Smooth muscle cell (in vitro differentiated cells): ENCODE data around the gene NSD1. TPM values are rescaled to one million over a fixed set of nuclear protein-coding genes. Genes with fewer than 3 reads are reported as not detected.

Experiments
- DNase-seq: peaks from one replicate; lab custom pipeline; 2025; ENCODE audit not compliant: unreplicated experiment; lab: John Stamatoyannopoulos, UW
- H2AFZ ChIP-seq: fragments of 200-600 bp; sonication (generic); 2 replicates; pipeline ENCODE4 v1.6.0; 2016; ENCODE audit warnings: antibody characterized with exemption, low read depth, mild to moderate bottlenecking
- H3F3A ChIP-seq: fragments of 200-600 bp; sonication (generic); 2 replicates; pipeline ENCODE4 v1.6.0; 2017; ENCODE audit warnings: antibody characterized with exemption, low read depth
- H3K27ac ChIP-seq: fragments of 200-600 bp; sonication (generic); 2 replicates; pipeline ENCODE4 v1.5.1; 2016; ENCODE audit warnings: low read depth, mild to moderate bottlenecking
- H3K27me3 ChIP-seq: fragments of 200-600 bp; sonication (generic); 2 replicates; pipeline ENCODE4 v1.6.1; 2016; ENCODE audit warnings: low read depth, mild to moderate bottlenecking
- H3K36me3 ChIP-seq: fragments of 200-600 bp; sonication (generic); 2 replicates; pipeline ENCODE4 v1.5.1; 2016; ENCODE audit warnings: low read depth
- H3K4me1 ChIP-seq: fragments of 200-600 bp; sonication (generic); 2 replicates; pipeline ENCODE4 v1.5.1; 2016; ENCODE audit warnings: low read depth
- H3K4me2 ChIP-seq: fragments of 200-600 bp; sonication (generic); 2 replicates; pipeline ENCODE4 v1.6.0; 2016; ENCODE audit warnings: mild to moderate bottlenecking
- H3K4me3 ChIP-seq: fragments of 200-600 bp; sonication (generic); 2 replicates; pipeline ENCODE4 v1.5.1; 2016; ENCODE audit warnings: mild to moderate bottlenecking
- H3K79me2 ChIP-seq: fragments of 200-600 bp; sonication (generic); 2 replicates; pipeline ENCODE4 v1.6.0; 2016; ENCODE audit warnings: low read depth, mild to moderate bottlenecking
- H3K9ac ChIP-seq: fragments of 200-600 bp; sonication (generic); 2 replicates; pipeline ENCODE4 v1.6.0; 2016; ENCODE audit warnings: low read depth
- H3K9me3 ChIP-seq: fragments of 200-600 bp; sonication (generic); replicated peaks from 2 replicates; pipeline ENCODE4 v1.5.1; 2016; ENCODE audit warnings: low read depth
- H4K20me1 ChIP-seq: fragments of 200-600 bp; sonication (generic); 2 replicates; pipeline ENCODE4 v1.6.0; 2016; ENCODE audit warnings: low read depth
- WGBS: methylation state at CpG from one replicate; pipeline ENCODE4 v1.1.7; 2016; ENCODE audit warnings: low lambda C conversion rate; 5-methylcytosine and 5-hydroxymethylcytosine counted together
- polyA plus RNA-seq: library from polyadenylated mRNA; unstranded; fragments of >200 nt; fragmentation: Nextera tagmentation; extraction: Ambion mirVana; gene quantifications from 2 replicates; pipeline ENCODE4 v1.2.1, GENCODE V29; 2016
- total RNA-seq: library from RNA; depleted of rRNA; stranded (reverse); fragments of >200 nt; gene quantifications from 2 replicates; pipeline ENCODE4 v1.2.3, GENCODE V29; 2014
- TF ChIP-seq, protein P1 (sequence below): fragments of 200-600 bp; sonication (generic); IDR thresholded peaks from 2 replicates; pipeline ENCODE4 v1.5.1; 2017; ENCODE audit warnings: borderline replicate concordance, mild to moderate bottlenecking, antibody characterized with exemption; ENCODE audit not compliant: insufficient read depth, poor library complexity, severe bottlenecking

Gene NSD1
- total and polyA plus RNA-seq, 2 experiments from 2014 or later = 22.6 to 38.2 TPM

DNA sequence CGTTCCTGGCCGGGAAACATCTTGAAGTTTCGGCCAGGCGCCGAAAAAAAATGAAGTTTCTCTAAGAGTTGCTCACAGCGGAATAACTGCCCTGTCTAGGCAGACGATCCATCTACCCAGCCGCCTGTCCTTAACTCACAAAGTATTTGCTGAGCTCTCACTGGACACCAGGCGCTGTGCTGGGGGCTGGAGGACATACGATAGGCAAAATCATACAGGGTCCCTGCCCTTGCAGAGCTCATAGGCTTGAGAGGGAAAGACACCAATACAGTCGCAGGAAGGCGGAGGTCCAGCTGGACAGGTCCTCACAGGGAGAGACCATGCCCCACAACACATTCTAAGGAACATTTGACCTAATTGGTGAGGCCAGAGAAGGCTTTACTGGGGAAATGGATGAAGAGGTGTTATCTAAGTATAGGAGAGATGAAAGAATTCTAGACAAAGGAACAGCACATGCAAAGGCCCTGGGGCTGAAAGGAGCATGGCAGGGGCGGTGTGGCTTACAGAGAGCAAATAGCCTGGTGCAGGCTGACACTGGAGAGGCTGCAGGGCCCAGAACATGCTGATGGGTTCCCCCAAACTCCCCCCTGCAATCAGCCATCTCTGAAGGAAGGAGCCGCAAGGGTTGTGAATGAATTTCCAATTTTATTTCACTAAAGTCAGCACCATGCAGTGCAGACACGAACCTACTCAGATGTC is 180.1 kb downstream of the NSD1 start:
- H3K9me3 ChIP-seq = no peaks in the 10 kb centered on the region
- 96% methylated on average over 15 of the region's 15 CpGs for WGBS

DNA sequence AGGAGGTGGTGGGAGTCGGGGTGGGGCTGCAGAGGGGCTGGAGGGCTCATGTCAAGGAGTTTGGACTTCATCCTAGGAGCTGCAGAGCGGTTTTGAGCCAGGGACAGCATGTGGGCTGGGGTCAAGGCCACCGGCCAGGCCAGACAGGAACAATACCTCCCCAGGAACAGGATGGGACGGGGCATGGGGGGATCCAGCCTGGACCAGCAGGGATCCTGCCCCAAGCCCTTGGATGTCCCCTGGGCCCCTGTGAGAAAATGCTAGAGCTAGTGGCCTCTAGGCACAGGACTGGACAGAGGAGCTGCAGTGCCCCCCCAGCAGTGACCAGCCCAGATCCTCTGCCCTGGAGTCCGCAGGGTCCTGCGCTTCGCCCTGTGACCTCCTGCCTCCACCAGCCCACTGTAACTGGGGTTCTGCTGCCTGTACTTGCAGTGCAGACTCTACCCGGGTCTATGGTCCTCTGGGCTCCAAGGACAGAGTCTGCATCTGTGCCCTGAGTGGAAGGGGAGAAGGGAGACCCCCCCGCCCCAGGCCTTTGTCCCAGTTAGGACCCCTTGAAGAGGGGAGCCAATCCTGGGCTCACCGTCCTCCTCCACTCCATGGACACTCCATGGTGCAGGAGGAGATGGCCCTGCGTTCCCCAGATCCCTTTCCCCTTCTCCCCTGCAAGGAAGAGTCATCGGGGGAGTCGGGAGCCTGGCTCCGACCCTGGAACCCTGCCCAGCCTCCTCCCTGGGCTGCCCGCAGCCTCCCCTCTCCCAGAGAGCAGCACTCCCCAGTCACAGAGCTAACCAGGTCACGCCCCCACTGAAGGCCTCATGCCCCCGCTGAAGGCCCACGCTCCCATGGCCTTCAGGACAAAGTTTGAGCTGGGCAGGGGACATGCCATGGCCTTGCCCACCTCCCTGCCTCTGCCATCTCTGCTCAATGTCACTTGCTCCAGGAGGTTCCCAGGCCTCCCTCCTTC is 181.1 kb downstream of the NSD1 start:
- H3K36me3 ChIP-seq = no peaks in the 10 kb centered on the region
- H3K79me2 ChIP-seq = no peaks in the 10 kb centered on the region
- H3K27me3 ChIP-seq = no peaks in the 10 kb centered on the region
- TF ChIP-seq, protein P1, sequence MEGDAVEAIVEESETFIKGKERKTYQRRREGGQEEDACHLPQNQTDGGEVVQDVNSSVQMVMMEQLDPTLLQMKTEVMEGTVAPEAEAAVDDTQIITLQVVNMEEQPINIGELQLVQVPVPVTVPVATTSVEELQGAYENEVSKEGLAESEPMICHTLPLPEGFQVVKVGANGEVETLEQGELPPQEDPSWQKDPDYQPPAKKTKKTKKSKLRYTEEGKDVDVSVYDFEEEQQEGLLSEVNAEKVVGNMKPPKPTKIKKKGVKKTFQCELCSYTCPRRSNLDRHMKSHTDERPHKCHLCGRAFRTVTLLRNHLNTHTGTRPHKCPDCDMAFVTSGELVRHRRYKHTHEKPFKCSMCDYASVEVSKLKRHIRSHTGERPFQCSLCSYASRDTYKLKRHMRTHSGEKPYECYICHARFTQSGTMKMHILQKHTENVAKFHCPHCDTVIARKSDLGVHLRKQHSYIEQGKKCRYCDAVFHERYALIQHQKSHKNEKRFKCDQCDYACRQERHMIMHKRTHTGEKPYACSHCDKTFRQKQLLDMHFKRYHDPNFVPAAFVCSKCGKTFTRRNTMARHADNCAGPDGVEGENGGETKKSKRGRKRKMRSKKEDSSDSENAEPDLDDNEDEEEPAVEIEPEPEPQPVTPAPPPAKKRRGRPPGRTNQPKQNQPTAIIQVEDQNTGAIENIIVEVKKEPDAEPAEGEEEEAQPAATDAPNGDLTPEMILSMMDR = no peak
- H3K4me3 ChIP-seq = no peak overlapping the region
- no peaks in the 10 kb centered on the region for H3K9me3 ChIP-seq
- no peak overlapping the region for H2AFZ ChIP-seq
- no peak overlapping the region for H3K9ac ChIP-seq
- H4K20me1 ChIP-seq = peaks cover 51% of the 10 kb centered on the region
- peaks cover 3% of the 10 kb centered on the region for H3F3A ChIP-seq
- no peak overlapping the region for H3K4me2 ChIP-seq
- WGBS = 91% methylated on average over 16 of the region's 18 CpGs
- no peak overlapping the region for H3K27ac ChIP-seq
- no peaks in the 10 kb centered on the region for H3K4me1 ChIP-seq
- DNase-seq = no peak

More for the DNA sequence above, 180.1 kb downstream of the NSD1 start:
- no peak overlapping the region for H3K4me2 ChIP-seq
- H3F3A ChIP-seq = peaks cover 3% of the 10 kb centered on the region
- peaks cover 51% of the 10 kb centered on the region for H4K20me1 ChIP-seq
- no peak overlapping the region for H2AFZ ChIP-seq
- H3K9ac ChIP-seq = no peak overlapping the region
- no peaks in the 10 kb centered on the region for H3K27me3 ChIP-seq
- DNase-seq = no peak
- H3K4me3 ChIP-seq = no peak overlapping the region
- no peak overlapping the region for H3K27ac ChIP-seq
- no peaks in the 10 kb centered on the region for H3K4me1 ChIP-seq
- H3K36me3 ChIP-seq = no peaks in the 10 kb centered on the region
- TF ChIP-seq, protein P1 = no peak
- H3K79me2 ChIP-seq = no peaks in the 10 kb centered on the region

DNA sequence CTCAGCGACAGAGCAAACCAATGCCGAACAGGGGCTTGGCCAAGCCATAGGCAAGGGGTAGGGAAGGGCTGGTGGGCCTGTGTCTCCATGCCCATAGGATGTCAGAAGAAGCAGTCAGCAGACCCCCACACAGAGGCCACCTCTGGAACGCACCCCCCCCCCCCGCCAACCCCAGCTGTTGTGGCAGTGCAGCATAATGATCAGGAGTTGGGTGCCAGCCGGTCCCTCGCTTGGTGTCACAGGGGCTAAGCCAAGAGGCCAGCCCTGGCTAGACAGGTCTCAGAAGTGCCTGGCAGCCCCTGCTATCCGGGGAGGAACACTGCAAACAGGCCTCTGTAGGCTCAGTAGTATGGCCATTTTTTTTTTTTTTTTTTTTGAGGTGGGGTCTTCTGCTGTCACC is 181.8 kb downstream of the NSD1 start:
- TF ChIP-seq, protein P1 = no peak
- H3K9ac ChIP-seq = no peak overlapping the region
- H4K20me1 ChIP-seq = peaks cover 45% of the 10 kb centered on the region
- H2AFZ ChIP-seq = no peak overlapping the region
- WGBS = 93% methylated on average over 7 of the region's 7 CpGs
- H3K9me3 ChIP-seq = no peaks in the 10 kb centered on the region
- H3K27ac ChIP-seq = no peak overlapping the region
- no peaks in the 10 kb centered on the region for H3K4me1 ChIP-seq
- no peaks in the 10 kb centered on the region for H3K79me2 ChIP-seq
- H3K27me3 ChIP-seq = no peaks in the 10 kb centered on the region
- no peak for DNase-seq
- H3K4me2 ChIP-seq = no peak overlapping the region
- no peak overlapping the region for H3K4me3 ChIP-seq
- H3F3A ChIP-seq = peaks cover 3% of the 10 kb centered on the region
- H3K36me3 ChIP-seq = no peaks in the 10 kb centered on the region
